GM10248 (cell line): Measurements from ENCODE around the gene MKNK2.

Source experiments
- CTCF ChIA-PET: fragments of 300-600 bp; sonication (Branson Sonifier 250); formaldehyde crosslinking; extraction: SDS; loops from one replicate; lab custom pipeline; 2021; ENCODE audit warnings: antibody characterized with exemption; lab: Yijun Ruan, JAX
- POLR2A ChIA-PET: fragments of 350-650 bp; sonication (Branson Sonifier 250); formaldehyde crosslinking; extraction: SDS; loops from one replicate; lab custom pipeline; 2020; ENCODE audit warnings: antibody characterized with exemption; lab: Yijun Ruan, JAX
- DNase-seq: peaks from one replicate; pipeline ENCODE4 v3.0.0; 2012; ENCODE audit errors: extremely low spot score
- TF ChIP-seq, protein P1 (sequence below): IDR thresholded peaks from 2 replicates; pipeline ENCODE4 v1.5.1; 2012; ENCODE audit warnings: mild to moderate bottlenecking, low read depth; ENCODE audit errors: extremely low read depth, missing control alignments, control extremely low read depth

The MKNK2 gene

DNA sequence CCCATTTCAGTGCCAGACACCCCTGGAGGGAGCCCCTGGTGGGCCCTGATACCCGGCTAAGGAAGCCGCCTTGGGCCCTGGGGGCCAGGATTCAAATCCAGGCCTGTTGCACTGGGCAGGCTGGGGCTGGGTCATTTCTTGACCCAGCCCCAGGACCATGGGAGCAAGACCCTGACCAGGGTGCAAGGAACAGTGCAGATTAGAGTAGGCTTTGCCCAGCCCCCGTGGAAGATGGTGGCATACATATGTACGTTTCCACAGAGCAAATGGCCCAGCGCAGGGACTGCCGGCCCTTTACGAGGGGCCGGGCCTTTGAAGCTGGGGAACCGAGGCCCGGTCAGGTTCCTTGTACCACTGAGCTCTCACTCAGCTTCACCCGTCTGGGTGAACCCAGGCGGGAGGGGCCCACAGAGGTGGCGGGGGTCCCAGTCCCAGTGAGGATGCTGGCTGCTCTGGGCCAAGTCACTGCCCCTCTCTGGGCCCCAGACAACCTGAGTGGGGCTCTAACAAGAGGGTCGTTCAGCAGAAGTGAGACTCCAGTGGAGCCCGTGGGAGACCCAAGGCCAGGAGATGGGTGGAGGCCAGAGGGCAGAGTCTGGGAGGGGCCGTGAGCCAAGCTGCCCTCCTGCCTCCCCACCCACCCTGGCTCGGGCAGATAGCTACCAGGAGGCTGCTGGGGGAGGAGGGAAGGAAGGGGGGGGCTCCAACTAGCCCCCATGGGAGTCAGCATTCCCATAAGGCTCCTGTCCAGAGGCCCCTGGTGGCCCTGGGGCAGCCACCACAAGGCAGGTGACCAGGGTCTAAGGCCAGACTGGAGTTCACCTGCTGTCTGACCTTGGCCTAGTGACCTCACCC lies 2.7 kb downstream of the MKNK2 start:
- POLR2A ChIA-PET, result interaction anchor here (0.5 to 2.5 kb wide), 8 partner anchors 10 to 390 kb away, joined by 3 to 13 read pairs (median 5); no protein-coding TSS in a partner anchor
- CTCF ChIA-PET, result interaction anchor here (0.6 to 1.1 kb wide), 4 partner anchors 21 to 143 kb away, joined by 3 read pairs; partner anchors contain the start of genes ADAT3 and SCAMP4

DNA sequence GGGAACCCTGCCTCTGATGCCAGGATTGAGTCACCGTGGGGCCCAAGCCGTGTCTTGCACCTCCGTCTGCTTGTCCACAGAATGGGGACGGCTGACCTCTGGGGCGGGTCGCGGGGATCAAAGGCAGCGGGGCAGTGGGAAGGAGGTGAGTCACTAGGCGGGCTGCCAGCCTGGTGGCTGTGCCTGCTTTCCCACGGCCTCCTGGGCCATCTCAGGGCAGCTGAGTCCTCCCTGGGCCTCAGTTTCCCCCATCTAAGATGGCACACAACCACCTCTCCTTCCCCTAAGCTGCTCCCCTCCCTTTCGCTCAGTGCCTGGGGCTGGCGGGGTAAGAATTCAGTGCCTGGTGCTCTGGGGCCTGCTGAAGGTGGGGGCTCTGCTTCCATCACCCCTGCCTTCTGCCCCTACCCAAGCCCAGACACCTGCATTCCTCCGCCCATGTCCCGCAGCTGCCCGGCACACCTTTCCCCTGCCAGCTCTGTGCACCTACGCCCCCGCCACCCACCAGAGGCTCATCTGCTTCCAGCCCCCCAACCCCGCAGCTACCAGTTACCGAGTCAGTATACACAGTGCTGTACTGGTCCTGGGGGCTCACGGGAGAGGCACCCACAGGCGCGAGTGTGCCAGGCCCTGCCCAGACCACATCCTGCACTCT lies 3.5 kb downstream of the MKNK2 start:
- DNase-seq, result no peak
- CTCF ChIA-PET, result interaction anchor here (1.1 to 1.4 kb wide), 2 partner anchors 9 to 119 kb away, joined by 3 to 5 read pairs; no protein-coding TSS in a partner anchor
- POLR2A ChIA-PET, result interaction anchor here (0.5 to 2.5 kb wide), 2 partner anchors 9 to 14 kb away, joined by 8 to 13 read pairs; no protein-coding TSS in a partner anchor
- TF ChIP-seq, protein P1, sequence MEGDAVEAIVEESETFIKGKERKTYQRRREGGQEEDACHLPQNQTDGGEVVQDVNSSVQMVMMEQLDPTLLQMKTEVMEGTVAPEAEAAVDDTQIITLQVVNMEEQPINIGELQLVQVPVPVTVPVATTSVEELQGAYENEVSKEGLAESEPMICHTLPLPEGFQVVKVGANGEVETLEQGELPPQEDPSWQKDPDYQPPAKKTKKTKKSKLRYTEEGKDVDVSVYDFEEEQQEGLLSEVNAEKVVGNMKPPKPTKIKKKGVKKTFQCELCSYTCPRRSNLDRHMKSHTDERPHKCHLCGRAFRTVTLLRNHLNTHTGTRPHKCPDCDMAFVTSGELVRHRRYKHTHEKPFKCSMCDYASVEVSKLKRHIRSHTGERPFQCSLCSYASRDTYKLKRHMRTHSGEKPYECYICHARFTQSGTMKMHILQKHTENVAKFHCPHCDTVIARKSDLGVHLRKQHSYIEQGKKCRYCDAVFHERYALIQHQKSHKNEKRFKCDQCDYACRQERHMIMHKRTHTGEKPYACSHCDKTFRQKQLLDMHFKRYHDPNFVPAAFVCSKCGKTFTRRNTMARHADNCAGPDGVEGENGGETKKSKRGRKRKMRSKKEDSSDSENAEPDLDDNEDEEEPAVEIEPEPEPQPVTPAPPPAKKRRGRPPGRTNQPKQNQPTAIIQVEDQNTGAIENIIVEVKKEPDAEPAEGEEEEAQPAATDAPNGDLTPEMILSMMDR, result no peak

More for the DNA sequence above, 2.7 kb downstream of the MKNK2 start:
- DNase-seq, result no peak
- TF ChIP-seq, protein P1, result no peak

DNA sequence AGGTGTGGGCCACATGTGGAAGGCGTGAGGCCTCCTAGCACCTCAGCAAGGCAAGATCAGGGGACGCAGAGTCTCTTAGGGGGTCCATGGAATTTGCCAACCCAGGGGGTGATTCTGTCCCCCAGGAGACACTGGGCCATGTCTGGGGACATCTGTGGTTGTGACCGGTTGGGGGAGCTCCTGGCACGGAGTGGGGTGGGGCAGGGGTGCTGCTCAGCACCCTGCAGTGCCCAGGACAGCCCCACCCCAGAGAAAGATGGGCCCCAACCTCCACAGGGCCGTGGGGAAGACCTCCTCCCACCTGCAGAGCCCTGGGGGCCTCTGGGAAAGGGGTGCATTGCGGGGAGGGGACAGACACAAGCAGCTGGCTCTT lies 4.0 kb downstream of the MKNK2 start:
- ChIA-PET CTCF (interaction anchor here (1.1 to 1.4 kb wide), 2 partner anchors 9 to 118 kb away, joined by 3 to 5 read pairs; no protein-coding TSS in a partner anchor), POLR2A (interaction anchor here (0.5 kb wide), 1 partner anchor 9 kb away, joined by 8 read pairs; no protein-coding TSS in a partner anchor)
- TF ChIP-seq, protein P1, result peak; percentile 13
- DNase-seq, result no peak

DNA sequence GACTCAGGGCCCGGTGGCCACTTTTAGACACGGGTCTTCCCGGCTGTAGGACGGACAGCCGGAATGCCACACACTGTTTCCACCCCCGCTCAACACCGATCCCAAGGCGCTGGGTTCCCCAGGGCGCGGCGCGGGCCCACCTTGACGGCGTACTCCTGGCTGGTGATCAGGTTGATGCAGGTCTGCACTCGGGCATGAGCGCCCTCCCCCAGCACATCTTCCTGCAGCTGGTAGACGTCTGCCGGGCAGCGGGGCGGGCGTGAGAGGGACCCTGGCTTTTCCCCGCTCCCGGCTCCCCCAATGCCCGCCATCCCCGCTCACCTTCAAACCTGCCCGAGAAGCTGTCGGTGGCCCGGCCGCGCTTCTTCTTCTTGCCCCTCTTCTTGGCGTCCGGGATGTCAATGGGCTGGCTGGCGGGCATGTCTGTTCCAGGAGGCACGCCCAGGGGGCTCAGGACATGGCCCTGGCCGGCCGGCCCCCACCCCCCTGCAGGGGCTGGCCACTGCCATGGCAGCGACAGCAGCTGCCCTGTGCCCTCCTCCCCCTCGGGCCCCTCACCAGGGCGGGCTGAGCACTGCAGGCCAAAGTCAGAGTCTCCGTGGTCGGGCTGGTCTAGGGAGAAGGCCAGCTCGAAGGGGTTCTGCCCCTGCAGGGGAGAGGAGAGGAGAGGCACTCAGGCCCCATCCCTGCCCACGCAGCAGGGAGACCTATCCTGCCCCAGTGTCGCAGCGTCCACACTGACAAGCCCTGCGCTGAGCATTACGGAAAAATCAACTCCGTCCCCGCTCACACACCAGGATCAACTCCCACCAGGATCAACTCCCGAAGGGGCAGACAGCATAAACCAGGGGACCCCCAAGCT lies 4.8 kb downstream of the MKNK2 start:
- TF ChIP-seq, protein P1, result no peak
- DNase-seq, result no peak
- ChIA-PET CTCF (interaction anchor here (1.4 kb wide), 1 partner anchor 10 kb away, joined by 5 read pairs; no protein-coding TSS in a partner anchor), POLR2A (no interaction called here)

DNA sequence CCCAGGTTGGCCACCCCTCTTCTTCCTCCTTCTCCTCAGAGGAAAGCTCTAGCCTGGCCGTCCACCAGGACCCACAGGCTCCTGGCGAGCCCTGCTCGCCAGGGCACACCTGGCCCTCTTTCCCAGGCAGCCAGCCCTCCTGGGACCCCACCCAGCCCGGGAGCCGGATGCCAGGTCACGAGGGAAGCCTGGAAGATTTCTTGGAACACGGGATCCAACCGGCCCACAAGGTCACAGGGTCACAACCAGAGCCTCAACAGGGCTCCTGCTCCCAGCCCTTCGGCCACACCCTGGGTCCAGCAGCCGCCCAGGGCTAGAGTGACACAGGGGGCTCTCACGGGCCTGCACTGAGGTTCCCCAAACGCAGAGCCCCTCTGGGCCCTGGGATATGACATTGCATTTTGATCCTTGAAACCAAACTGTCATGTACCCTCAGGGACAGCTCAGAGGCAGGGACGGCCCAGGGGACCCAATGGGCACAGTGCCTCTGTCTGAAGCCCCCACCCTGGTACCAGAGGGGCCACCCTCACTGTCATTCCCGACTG lies 5.5 kb downstream of the MKNK2 start:
- ChIA-PET CTCF (no interaction called here), POLR2A (no interaction called here)
- TF ChIP-seq, protein P1, result no peak

More for the DNA sequence above, 5.5 kb downstream of the MKNK2 start:
- no peak for DNase-seq
